TTC549 (cell line): Measurements from ENCODE around the gene TUBB3.

Experiments used
- FAIRE-seq: peaks from 2 replicates; lab custom pipeline; 2012; peaks lifted over from hg19 to GRCh38; lab: Jason Lieb, UNC

TUBB3 gene

GRCh38 chr16:89944773-89945172 lies 21.6 kb downstream of the TUBB3 start:
- FAIRE-seq = no peak

GRCh38 chr16:89945654-89946053 lies 22.5 kb downstream of the TUBB3 start:
- FAIRE-seq = no peak

- FAIRE-seq = no peak
Measured at GRCh38 chr16:89946515-89946914, 23.4 kb downstream of the TUBB3 start.

GRCh38 chr16:89949121-89949742 lies 26.1 kb downstream of the TUBB3 start:
- FAIRE-seq = no peak

- no peak for FAIRE-seq
Measured at GRCh38 chr16:89949756-89950155, 26.6 kb downstream of the TUBB3 start.

- no peak for FAIRE-seq
Measured at GRCh38 chr16:89951509-89951908, 28.4 kb downstream of the TUBB3 start.

GRCh38 chr16:89952049-89952448 lies 28.9 kb downstream of the TUBB3 start:
- no peak for FAIRE-seq

GRCh38 chr16:89952551-89952950 lies 29.4 kb downstream of the TUBB3 start:
- FAIRE-seq = no peak

- FAIRE-seq = no peak
Measured at GRCh38 chr16:89953671-89954406, 30.7 kb downstream of the TUBB3 start.

GRCh38 chr16:89954462-89954861 lies 31.3 kb downstream of the TUBB3 start:
- no peak for FAIRE-seq

- no peak for FAIRE-seq
Measured at GRCh38 chr16:89955001-89955685, 32.0 kb downstream of the TUBB3 start.

- FAIRE-seq = no peak
Measured at GRCh38 chr16:89956505-89957215, 33.5 kb downstream of the TUBB3 start.

- FAIRE-seq = no peak
Measured at GRCh38 chr16:89957216-89957785, 34.2 kb downstream of the TUBB3 start.

- no peak for FAIRE-seq
Measured at GRCh38 chr16:89958068-89958467, 34.9 kb downstream of the TUBB3 start.

GRCh38 chr16:89958596-89958995 lies 35.5 kb downstream of the TUBB3 start:
- FAIRE-seq = no peak

- no peak for FAIRE-seq
Measured at GRCh38 chr16:89960966-89961365, 37.8 kb downstream of the TUBB3 start.

GRCh38 chr16:89961920-89962319 lies 38.8 kb downstream of the TUBB3 start:
- FAIRE-seq = no peak

GRCh38 chr16:89962754-89963498 lies 39.8 kb downstream of the TUBB3 start:
- no peak for FAIRE-seq

GRCh38 chr16:89964201-89964600 lies 41.1 kb downstream of the TUBB3 start:
- FAIRE-seq = no peak

- no peak for FAIRE-seq
Measured at GRCh38 chr16:89965447-89966225, 42.5 kb downstream of the TUBB3 start.

GRCh38 chr16:89966756-89967155 lies 43.6 kb downstream of the TUBB3 start:
- no peak for FAIRE-seq
